ENCODE results near the gene SLC49A4.

Gene SLC49A4

GRCh38 chr3:122902326-122902725 lies 107.5 kb downstream of the SLC49A4 start:
- TF ChIP-seq SIN3A (IDR thresholded peaks at IDR 0.05; ENCODE audit: borderline replicate concordance, insufficient read depth, low read length) = no peak
- TF ChIP-seq TAF1 (IDR thresholded peaks at IDR 0.05; ENCODE audit: borderline replicate concordance, insufficient read depth, low read length) = no peak
- no peak for TF ChIP-seq POLR2AphosphoS5 (IDR thresholded peaks at IDR 0.05; ENCODE audit: low read depth, low read length)
- TF ChIP-seq FOXP2 (optimal IDR thresholded peaks at IDR 0.05; ENCODE audit: borderline replicate concordance, extremely low read depth, extremely low read length, insufficient read depth) = no peak
- no peak for TF ChIP-seq REST (IDR thresholded peaks at IDR 0.05; ENCODE audit: insufficient read depth in 1 of 2, low read depth in 2 of 2, low read length in 2 of 2)

DNA sequence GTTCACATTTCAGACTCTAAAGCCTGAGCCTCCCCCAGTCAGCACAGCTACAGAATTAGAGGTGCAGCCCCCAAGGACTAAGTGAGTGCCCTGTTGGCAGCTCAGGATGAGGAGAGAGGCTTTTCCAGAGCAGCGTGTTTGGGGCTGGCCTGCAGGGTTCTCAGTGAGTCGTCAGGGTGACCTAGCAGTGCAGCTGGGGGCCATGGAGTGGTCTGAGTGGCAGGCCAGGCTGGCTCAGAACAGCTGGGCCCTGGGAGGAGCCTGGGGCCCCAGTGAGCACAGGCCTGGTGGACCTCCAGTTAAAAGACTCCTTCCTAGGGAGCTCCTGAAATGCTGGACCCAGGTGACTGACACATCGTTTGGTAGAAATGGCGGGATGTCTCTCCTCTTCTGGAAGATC lies 108.3 kb downstream of the SLC49A4 start:
- no peak for TF ChIP-seq TAF1 (IDR thresholded peaks at IDR 0.05; ENCODE audit: borderline replicate concordance, insufficient read depth, low read length)
- TF ChIP-seq REST (IDR thresholded peaks at IDR 0.05; ENCODE audit: insufficient read depth in 1 of 2, low read depth in 2 of 2, low read length in 2 of 2) = no peak
- TF ChIP-seq SIN3A (IDR thresholded peaks at IDR 0.05; ENCODE audit: borderline replicate concordance, insufficient read depth, low read length) = no peak
- no peak for TF ChIP-seq FOXP2 (optimal IDR thresholded peaks at IDR 0.05; ENCODE audit: borderline replicate concordance, extremely low read depth, extremely low read length, insufficient read depth)
- no peak for TF ChIP-seq POLR2AphosphoS5 (IDR thresholded peaks at IDR 0.05; ENCODE audit: low read depth, low read length)

DNA sequence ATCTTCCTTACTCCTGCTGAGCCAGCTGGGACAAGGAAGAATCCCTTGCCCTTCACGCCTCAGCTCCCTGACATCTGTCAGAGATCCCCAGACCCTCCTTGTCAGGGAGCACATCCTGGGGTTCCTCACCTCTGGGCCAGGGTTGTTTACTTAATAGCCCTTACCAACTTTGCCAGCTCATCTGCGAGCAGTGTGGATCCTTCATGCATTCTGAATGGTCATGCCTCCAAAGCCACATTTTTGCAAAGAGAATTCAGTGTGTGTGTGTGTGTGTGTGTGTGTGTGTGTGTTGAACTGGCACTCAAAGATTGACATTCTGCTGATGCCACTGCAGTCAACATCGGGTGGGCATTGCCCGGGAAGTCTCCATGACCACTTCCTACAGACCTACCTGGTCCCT lies 112.6 kb downstream of the SLC49A4 start:
- TF ChIP-seq REST (IDR thresholded peaks at IDR 0.05; ENCODE audit: insufficient read depth in 1 of 2, low read depth in 2 of 2, low read length in 2 of 2) (no peak), FOXP2 (optimal IDR thresholded peaks at IDR 0.05; ENCODE audit: borderline replicate concordance, extremely low read depth, extremely low read length, insufficient read depth) (no peak), SIN3A (IDR thresholded peaks at IDR 0.05; ENCODE audit: borderline replicate concordance, insufficient read depth, low read length) (no peak), POLR2AphosphoS5 (IDR thresholded peaks at IDR 0.05; ENCODE audit: low read depth, low read length) (no peak)

- TF ChIP-seq SIN3A (IDR thresholded peaks at IDR 0.05; ENCODE audit: borderline replicate concordance, insufficient read depth, low read length) (no peak), POLR2AphosphoS5 (IDR thresholded peaks at IDR 0.05; ENCODE audit: low read depth, low read length) (no peak), FOXP2 (optimal IDR thresholded peaks at IDR 0.05; ENCODE audit: borderline replicate concordance, extremely low read depth, extremely low read length, insufficient read depth) (no peak), TAF1 (IDR thresholded peaks at IDR 0.05; ENCODE audit: borderline replicate concordance, insufficient read depth, low read length) (no peak), REST (IDR thresholded peaks at IDR 0.05; ENCODE audit: insufficient read depth in 1 of 2, low read depth in 2 of 2, low read length in 2 of 2) (no peak)
Measured at GRCh38 chr3:122908251-122908650, 113.4 kb downstream of the SLC49A4 start.

GRCh38 chr3:122911901-122912300 lies 117.0 kb downstream of the SLC49A4 start:
- TF ChIP-seq SIN3A (IDR thresholded peaks at IDR 0.05; ENCODE audit: borderline replicate concordance, insufficient read depth, low read length) (no peak), FOXP2 (optimal IDR thresholded peaks at IDR 0.05; ENCODE audit: borderline replicate concordance, extremely low read depth, extremely low read length, insufficient read depth) (no peak), TAF1 (IDR thresholded peaks at IDR 0.05; ENCODE audit: borderline replicate concordance, insufficient read depth, low read length) (no peak)
